Measurements from ENCODE around the gene PEX16.
A peak's percentile ranks its signal among the peaks of the same experiment; 100 is the strongest.

PEX16 gene

GRCh38 chr11:45897556-45897955, 20.1 kb downstream of the PEX16 start:
- Histone ChIP-seq H3K4me3 (replicated peaks; ENCODE audit: insufficient read depth, low read length) (no peak overlapping the region), H3K27ac (replicated peaks) (no peak overlapping the region)

GRCh38 chr11:45896422-45896984, 21.2 kb downstream of the PEX16 start:
- no peak overlapping the region for H3K4me3 ChIP-seq (replicated peaks; ENCODE audit: insufficient read depth, low read length)
- DNase-seq (ENCODE audit: low read depth in 1 of 2, low spot score in 1 of 2), result no peak
- no peak overlapping the region for H3K27ac ChIP-seq (replicated peaks)
- TF ChIP-seq REST (IDR thresholded peaks at IDR 0.05; ENCODE audit: insufficient replicate concordance, low read depth), result peak; percentile 78
- no peak for TF ChIP-seq CTCF (IDR thresholded peaks at IDR 0.05; ENCODE audit: insufficient read depth, low read length)
- peaks cover 29% of the 10 kb centered on the region for H3K27me3 ChIP-seq (ENCODE audit: insufficient read depth, poor library complexity, severe bottlenecking)

More at GRCh38 chr11:45897556-45897955, 20.1 kb downstream of the PEX16 start:
- TF ChIP-seq GABPA (IDR thresholded peaks at IDR 0.05; ENCODE audit: low read depth) (no peak), SPI1 (IDR thresholded peaks at IDR 0.05; ENCODE audit: borderline replicate concordance, low read depth) (no peak), CTCF (IDR thresholded peaks at IDR 0.05; ENCODE audit: insufficient read depth, low read length) (no peak), REST (IDR thresholded peaks at IDR 0.05; ENCODE audit: insufficient replicate concordance, low read depth) (no peak)
- no peak for DNase-seq (ENCODE audit: low read depth in 1 of 2, low spot score in 1 of 2)
- peaks cover 29% of the 10 kb centered on the region for H3K27me3 ChIP-seq (ENCODE audit: insufficient read depth, poor library complexity, severe bottlenecking)

GRCh38 chr11:45895553-45896259, 22.0 kb downstream of the PEX16 start:
- H3K4me3 ChIP-seq (replicated peaks; ENCODE audit: insufficient read depth, low read length), result no peak overlapping the region
- no peak for DNase-seq (ENCODE audit: low read depth in 1 of 2, low spot score in 1 of 2)
- no peak overlapping the region for H3K27ac ChIP-seq (replicated peaks)
- peaks cover 24% of the 10 kb centered on the region for H3K27me3 ChIP-seq (ENCODE audit: insufficient read depth, poor library complexity, severe bottlenecking)
- TF ChIP-seq CTCF (IDR thresholded peaks at IDR 0.05; ENCODE audit: insufficient read depth, low read length) (no peak), SPI1 (IDR thresholded peaks at IDR 0.05; ENCODE audit: borderline replicate concordance, low read depth) (no peak), GABPA (IDR thresholded peaks at IDR 0.05; ENCODE audit: low read depth) (no peak), POLR2AphosphoS5 (IDR thresholded peaks at IDR 0.05; ENCODE audit: low read depth) (no peak), REST (IDR thresholded peaks at IDR 0.05; ENCODE audit: insufficient replicate concordance, low read depth) (no peak)

Data from HL-60 (cell line).